Stimulated activated CD8-positive, alpha-beta memory T cell treated with anti-CD3 and anti-CD28 coated beads, Interleukin-7, amount 100 ng/mL, for 1 hour (primary cell): Measurements from ENCODE around the gene CD6.
A peak's percentile ranks its signal among the peaks of the same experiment; 100 is the strongest.

Experiments
- DNase-seq, 2 donors: peaks; one replicate each; pipeline ENCODE4 v3.0.0-alpha.2; 2020; ENCODE audit warnings: low read depth in 2 of 2

Gene CD6

DNA sequence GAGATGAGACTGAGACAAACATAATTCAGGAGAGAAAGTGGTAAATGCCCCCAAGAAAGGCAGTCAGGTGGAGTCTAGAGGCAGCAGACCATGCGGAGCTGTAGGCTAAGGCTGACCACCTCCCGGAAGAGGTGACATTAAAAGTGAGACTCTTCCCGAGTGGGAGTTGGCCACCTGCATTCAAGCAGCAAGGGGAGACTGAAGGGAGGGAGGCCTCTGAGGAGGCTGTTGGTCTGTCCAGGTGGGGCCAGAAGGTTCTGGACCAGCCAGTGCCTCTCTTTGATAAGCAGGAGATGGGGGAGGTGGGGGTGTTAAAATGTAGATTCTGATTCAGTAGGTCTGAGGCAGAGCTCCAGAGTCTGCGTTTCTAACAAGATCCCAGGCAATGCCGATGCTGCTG, 37.5 kb downstream of the CD6 start:
- no peak for DNase-seq

DNA sequence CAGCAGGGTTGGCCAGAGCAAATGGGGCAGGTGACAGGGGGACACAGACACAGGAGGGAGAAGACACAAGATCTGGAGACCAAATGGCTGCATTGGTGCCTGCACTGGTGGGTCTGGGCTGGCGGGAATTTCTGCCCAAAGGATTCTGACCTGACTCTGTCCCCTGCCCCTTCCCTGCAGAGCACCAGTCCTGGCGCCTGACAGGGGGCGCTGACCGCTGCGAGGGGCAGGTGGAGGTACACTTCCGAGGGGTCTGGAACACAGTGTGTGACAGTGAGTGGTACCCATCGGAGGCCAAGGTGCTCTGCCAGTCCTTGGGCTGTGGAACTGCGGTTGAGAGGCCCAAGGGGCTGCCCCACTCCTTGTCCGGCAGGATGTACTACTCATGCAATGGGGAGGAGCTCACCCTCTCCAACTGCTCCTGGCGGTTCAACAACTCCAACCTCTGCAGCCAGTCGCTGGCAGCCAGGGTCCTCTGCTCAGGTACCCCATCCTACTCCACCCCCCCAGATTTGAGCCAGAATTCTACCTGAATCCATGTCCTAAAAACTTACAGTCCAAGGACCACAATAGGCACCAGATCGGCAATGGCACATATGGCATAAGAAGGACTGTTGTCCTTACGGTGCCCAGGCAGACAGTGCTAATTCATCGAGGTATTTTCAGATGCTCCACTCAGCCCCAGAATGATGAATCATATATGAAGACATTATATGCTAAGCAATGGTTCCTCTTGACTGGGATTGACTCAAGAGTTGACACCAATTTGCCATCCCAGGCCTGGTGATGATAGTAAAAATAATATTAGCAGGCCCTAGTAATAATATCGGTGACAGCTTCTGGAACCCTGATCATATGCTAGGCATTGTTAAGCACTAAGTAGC, 38.2 kb downstream of the CD6 start:
- no peak for DNase-seq

DNA sequence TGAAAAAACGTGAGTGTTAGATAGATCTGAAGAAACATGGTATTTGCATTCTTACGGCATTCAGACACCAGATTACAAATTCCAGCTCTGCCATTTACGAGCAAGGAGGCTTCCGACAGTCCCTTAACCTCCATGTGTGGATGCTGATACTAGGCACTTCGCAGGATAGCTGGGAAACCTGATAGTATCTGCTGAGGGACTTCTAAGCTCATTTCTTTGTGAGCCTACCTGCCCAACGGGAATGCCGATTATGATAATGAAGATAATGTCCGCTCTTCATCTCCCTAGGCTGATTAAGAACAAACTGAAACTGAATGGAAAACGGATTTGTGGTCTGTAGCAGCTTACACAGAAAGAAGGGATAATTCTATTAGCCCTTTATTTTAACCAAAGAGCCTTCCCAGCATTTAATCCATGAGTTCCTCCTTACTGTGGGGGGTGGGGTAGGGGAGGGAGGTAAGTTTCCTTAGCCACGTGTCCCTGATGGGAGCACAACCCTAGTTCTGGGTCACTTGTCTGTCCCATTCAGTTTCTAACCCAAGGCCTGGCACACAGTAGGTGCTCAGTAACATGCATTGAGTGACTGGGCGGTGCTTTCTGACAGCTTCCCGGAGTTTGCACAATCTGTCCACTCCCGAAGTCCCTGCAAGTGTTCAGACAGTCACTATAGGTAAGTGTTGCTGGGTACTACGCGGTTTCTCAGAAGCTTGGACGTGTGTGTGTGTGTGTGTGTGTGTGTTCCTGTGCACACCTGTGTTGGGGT, 39.2 kb downstream of the CD6 start:
- DNase-seq, result no peak

GRCh38 chr11:61011229-61011870, 39.9 kb downstream of the CD6 start:
- no peak for DNase-seq

DNA sequence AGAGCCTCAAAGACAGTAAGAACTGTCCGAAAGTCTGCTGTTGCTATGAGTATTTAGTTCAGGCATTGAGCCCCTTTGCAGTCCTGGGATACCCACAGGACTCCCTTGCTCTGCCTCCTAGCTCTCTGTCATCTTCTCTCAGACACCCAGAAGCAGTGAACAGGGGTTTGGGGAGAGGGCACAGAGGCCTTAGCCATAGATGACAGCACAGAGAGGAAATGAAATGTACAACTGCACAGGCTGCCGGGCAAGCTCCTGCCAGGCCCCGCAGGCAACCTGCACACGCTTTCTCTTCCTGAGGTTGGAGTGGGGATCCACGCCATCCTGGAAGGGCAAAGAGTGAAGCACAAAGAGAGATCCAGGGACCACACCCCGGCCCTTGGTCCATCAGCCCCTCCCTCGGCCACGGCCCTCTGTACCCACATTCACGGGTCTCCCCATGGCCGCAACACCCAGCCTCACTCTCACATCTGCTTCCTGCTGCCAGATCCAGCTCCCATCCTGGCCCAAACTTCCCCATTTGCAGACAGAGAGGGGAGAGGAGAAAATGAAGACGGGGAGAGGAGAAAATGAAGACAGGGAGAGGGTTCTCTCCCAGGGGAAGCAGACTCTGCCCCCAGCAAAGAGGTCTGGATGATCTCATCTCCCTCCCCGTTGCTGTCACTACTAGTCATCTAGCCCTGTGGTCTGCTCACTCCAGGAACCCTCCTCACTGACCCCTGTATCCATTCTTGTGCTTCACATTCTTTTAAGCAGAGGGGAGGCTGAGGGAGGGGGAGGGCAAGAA, 40.7 kb downstream of the CD6 start:
- no peak for DNase-seq

DNA sequence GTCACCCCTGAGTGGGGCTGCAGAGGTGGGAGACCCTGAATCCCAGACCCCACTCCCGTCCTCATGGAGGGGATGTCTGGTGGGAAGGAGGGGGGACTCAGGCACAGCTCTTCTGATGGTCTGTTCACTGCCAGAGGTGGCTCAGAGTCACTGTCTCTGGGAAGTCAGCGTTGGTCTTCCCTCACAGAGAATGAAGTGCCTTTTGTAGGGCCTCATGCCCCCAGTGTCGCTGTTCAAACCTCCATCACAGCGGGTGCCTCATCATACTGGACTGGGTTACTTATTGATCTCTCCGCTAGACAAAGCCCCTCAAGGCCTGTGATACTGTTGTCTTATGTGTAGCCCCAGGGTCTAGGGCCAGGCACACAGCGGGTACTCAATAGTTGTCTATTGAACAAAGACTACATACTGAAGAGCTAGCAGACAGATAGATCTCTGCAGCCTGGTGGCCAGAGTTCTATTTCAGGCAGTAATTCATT, 41.3 kb downstream of the CD6 start:
- no peak for DNase-seq

DNA sequence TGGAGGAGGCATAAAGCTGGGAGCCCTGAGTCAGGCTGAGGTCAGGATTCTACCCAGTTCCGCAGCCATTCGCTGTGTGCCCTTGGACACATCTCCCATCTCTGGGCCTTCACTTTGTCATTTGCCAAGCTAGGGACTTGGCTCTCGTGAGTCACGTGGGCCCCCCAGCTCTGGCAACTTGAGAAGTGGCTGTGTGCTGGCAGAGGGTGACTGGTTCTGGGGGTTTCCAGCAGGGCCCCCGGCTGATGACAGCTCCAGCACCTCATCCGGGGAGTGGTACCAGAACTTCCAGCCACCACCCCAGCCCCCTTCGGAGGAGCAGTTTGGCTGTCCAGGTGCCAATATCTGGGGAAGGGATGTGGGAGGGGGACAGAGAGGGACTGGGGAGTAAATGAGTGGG, 46.6 kb downstream of the CD6 start:
- no peak for DNase-seq

DNA sequence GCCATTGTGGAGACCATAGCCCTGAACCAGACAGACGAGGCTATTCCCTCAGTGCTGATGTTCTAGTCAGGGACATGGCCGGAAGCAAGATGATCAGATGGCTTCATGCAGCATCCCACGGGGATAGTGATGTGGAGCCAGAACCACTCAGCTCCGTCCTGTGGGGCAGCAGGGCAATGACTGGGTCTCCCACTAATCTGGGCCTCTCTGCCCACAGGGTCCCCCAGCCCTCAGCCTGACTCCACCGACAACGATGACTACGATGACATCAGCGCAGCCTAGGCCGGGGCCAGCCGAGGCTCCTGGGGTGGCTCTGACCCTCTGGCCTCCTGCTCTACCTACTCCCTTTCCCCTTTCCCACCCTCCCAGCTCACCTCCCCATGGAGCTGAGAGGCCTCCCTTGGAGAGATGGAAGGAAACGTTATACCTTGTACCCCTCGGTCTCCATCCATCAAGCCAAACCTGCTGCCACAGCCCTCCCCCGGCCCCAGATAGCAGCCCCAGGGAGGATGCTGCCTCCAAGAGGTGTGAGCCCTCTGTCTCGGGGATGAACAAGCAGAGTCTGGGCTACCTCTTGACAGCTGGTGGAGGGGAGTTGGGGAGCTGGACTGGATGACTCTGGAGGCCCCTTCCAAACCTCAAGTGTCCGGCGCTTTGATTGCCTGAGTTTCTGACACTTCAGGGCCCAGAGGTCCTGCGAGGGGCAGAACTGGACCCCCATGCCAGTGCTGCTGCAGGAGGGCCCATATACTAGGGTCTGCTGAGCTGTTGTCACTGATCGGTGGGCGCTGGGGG, 47.8 kb downstream of the CD6 start:
- no peak for DNase-seq

DNA sequence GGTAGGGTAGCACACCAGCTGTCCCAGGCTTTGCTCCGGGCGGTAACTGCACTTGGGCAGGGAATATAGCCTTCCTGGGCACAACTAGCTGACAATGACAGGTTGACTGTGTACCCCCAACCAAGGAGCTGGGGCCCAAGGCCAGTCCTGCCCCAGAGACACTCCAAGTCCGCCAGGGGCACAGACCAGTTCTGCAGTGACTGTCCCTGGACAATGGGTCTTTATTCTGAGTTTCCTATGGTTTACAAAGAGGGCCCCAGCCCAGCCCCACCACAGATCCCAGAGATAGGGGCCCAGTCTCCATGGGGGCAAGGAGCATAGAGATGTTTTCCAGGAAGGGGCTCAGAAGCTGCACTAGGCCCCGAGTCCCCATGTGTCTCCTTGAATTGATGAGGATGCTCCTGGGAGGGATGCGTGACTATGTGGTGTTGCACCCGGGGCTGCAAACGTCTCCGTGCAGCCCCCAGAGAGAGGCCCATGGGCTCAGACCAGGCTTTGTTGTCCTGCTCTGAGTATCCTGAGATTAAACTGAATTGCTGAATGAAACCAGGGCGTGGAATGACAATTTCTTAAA, 48.4 kb downstream of the CD6 start:
- no peak for DNase-seq

GRCh38 chr11:61020551-61021235, 49.2 kb downstream of the CD6 start:
- no peak for DNase-seq

DNA sequence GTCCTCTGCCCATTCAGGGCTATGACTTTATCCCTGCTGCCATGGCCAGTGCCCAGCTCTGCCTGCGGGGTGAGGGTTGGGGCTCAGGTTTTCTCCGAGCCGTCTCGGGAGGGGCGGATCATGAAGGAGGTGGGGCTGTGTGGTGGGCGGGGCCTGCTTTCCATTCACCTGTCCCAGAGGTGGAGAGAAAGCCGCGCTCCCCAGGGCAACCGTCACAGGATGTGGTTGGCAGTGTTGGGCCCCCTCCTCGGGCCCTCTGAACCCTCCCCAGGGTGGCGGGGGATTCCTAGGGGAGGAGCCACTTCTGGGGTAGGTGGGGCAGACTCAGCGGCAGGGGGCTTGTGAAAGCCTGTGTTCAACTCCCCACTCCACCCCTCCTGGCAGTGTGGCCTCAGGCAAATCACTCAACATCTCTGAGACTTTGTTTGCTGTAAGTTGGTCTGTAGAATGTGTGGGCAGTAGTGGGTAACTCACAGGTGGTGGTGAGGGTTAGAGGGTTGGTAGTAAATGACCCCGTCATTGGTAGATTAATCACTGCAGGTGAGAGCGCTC, 50.3 kb downstream of the CD6 start:
- DNase-seq, result peak; percentile 50 to 65

DNA sequence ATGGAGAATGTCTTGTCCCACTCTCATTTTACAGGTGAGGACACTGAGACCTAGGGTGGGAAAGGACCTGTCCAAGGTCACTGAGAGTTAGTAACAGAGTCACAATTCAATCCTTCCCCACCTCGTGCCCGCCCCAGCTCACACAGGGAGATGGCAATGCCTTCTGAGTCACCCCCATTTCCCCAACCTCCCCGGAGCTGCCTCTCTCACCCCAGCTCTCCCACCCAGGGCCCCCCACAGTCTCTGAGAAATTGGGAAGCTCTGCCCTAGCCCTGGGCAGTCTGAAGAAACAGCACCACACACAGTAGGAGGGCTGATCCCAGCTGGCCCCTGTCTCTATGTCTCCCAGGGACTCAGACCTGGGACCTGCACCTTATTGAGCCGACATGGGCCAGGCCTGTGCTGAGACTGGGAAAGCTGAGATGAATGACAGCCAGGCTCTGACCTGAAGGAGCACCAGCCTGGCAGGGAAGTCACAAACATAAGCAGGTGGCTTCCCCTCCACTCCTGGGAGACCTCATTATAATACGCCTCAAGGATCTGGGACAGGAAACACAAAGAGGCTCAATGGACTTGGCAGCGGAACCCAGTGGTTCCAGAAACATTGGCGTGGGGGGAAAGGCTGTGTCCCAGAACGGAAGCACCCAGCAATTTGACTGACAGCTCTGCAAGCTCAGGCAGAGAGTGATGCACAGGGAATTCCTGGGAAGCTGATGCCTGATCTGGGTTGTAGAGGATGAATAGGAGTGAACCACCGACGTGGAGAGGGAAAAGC, 51.0 kb downstream of the CD6 start:
- no peak for DNase-seq

DNA sequence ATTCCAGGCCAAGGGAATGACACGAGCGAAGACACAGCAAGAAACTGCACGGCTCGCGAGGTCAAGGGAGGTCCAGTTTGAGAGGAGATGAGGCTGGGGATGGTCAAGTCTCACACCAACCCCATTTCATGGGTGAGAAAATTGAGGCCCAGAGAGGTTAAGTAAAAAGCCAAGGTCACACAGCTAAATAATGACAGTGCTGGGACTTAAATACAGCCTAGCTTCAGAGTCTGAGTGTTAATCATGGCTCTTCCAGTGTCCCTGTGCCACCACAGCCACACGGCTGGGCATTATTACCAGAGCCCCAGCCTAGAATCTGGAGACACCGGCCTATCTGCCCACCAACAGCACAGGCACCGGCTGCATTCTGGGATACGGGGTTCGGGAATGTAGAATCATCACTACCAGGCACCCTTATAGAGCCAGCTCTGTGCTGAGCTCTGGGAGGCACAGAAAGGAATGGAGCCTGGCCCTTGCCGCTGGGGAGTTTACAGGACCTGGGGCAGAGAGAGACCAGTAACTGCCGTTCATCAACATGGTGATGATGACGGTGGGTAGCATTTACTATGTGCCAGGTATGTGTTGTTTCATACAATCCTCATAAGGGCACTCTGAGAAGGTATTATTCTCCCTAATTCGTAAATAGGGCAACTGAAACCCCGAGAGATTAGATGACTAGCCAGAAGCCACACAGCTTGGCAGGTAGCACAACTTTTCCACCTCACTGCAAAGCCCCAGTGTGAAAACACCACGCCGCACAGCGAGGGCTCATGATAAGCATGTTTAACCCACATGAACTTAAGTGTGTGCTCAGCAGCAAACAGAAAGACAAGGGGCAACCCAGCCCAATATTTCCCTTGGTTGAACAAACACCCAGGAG, 51.8 kb downstream of the CD6 start:
- DNase-seq, result no peak

GRCh38 chr11:61023966-61024295, 52.5 kb downstream of the CD6 start:
- DNase-seq, result no peak

DNA sequence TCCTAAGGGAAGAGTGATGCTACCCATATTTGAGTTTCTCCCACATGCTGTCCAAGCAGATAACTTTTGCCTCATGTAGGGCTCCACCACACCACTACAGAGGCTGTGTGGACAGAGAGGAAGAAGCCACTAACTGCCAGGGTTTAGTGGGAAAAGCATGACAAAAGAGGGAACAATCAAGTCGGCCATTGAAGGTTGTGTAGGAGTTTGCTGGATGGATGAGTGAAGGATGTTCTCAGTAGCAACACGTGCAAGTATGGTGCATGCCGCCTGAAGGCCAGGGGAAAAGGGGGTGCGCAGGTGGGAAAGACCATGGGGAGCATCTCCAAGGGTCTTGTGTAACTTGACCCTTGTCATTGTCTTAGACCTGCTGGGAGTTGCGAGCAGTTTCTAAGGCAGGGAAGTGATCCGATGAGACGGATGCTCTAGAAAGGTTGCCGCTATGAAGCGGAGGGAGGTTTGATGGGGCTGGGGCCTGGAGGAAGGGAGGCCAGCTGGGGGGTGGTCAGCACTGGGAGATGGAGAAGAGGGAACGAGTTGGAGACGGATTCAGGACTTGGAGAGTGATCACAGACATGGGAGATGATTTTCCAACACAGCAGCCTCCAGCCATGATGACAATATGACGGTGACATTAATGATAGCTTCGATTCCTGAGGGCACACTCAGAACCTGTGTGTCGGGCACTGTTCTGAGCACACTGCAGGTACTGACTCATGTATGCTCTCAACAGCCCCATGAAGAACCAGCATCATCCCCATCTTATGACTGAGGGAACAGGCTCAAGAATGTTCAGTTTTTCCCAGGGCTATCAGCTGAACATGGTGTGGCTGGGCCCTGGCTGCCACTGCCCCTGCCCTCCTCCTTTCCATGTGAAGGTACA, 53.7 kb downstream of the CD6 start:
- no peak for DNase-seq

DNA sequence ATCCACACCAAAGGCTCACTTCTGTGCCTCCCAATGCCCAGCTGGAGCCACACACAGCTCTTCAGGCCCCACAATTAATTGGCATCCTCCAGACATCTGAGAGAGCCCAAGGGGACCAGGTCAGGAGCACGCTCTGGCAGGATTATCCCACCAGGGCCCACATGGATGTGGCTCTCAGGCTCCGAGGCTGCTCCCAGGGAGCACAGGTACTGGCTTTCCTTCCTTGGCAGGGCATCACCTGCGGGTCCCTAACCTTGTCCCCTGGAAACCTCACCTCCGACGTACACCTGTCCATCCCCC, 54.3 kb downstream of the CD6 start:
- no peak for DNase-seq
